Urinary bladder (tissue), 4 donors: ENCODE measurements around the gene UBE2K. TPM values are rescaled to one million over a fixed set of nuclear protein-coding genes. Genes with fewer than 3 reads are reported as not detected.
"Not testable (repeated sequence)": the region's sequence is repeated elsewhere in the genome, so short reads cannot be mapped to it uniquely, and the experiment has no call there.

Source experiments
- DNase-seq: peaks from one replicate; pipeline ENCODE4 v3.0.0-alpha.2; 2015; ENCODE audit errors: extremely low spot score
- H3K27ac ChIP-seq: one replicate; pipeline ENCODE4 v1.5.1; 2013; ENCODE audit warnings: low read depth, mild to moderate bottlenecking, moderate library complexity
- H3K36me3 ChIP-seq: one replicate; pipeline ENCODE4 v1.6.1; 2013; ENCODE audit warnings: mild to moderate bottlenecking, moderate library complexity; ENCODE audit not compliant: insufficient read depth
- H3K4me1 ChIP-seq: one replicate; pipeline ENCODE4 v1.6.1; 2013; ENCODE audit warnings: mild to moderate bottlenecking, moderate library complexity; ENCODE audit not compliant: insufficient read depth
- H3K4me3 ChIP-seq: one replicate; pipeline ENCODE4 v1.5.1; 2013; ENCODE audit warnings: low read depth, low read length
- WGBS: extraction: QIAGEN DNeasy Blood & Tissue Kit; methylation state at CpG from one replicate; pipeline ENCODE4 v1.1.7; 2013; 5-methylcytosine and 5-hydroxymethylcytosine counted together
- polyA plus RNA-seq: library from polyadenylated mRNA; stranded (reverse); fragments of 200-250 nt; gene quantifications from one replicate; pipeline ENCODE4 v1.2.3, GENCODE V29; 2013
- total RNA-seq: library from RNA; depleted of rRNA; stranded (reverse); fragments of >200 nt; gene quantifications from one replicate; pipeline ENCODE4 v1.2.3, GENCODE V29; 2014
- donor health status: healthy with polysubstance abuse.
- donor health status: healthy.

Gene UBE2K, protein sequence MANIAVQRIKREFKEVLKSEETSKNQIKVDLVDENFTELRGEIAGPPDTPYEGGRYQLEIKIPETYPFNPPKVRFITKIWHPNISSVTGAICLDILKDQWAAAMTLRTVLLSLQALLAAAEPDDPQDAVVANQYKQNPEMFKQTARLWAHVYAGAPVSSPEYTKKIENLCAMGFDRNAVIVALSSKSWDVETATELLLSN
- total RNA-seq (48.3 TPM), polyA plus RNA-seq (29.5 TPM)

GRCh38 chr4:39697740-39698423 lies at the start of gene UBE2K:
TSS of gene UBE2K (plus strand) at chr4:39698136. CDS start at chr4:39698328, 192 bp downstream.
- H3K4me1 ChIP-seq: peaks cover 1% of the 10 kb centered on the region
- H3K36me3 ChIP-seq: peaks cover 1% of the 10 kb centered on the region
- under 1% methylated on average over 84 of the region's 84 CpGs for WGBS
- H3K4me3 ChIP-seq: peak within 1 kb of the TSS; percentile 71
- H3K27ac ChIP-seq: peak within 1 kb of the TSS; percentile 83
- peak; percentile 29 for DNase-seq

- no peak overlapping the region for H3K4me3 ChIP-seq
- no peaks in the 10 kb centered on the region for H3K4me1 ChIP-seq
- no peak for DNase-seq
- 91% methylated on average over 3 of the region's 3 CpGs for WGBS
- no peaks in the 10 kb centered on the region for H3K36me3 ChIP-seq
- H3K27ac ChIP-seq: no peak overlapping the region
Measured at GRCh38 chr4:39648213-39648612, 49.7 kb upstream of the UBE2K start.

GRCh38 chr4:39648827-39649558 lies 48.9 kb upstream of the UBE2K start:
- Histone ChIP-seq H3K4me1 (no peaks in the 10 kb centered on the region), H3K4me3 (no peak overlapping the region), H3K27ac (no peak overlapping the region), H3K36me3 (no peaks in the 10 kb centered on the region)
- DNase-seq: no peak
- WGBS: 92% methylated on average over 6 of the region's 6 CpGs

DNA sequence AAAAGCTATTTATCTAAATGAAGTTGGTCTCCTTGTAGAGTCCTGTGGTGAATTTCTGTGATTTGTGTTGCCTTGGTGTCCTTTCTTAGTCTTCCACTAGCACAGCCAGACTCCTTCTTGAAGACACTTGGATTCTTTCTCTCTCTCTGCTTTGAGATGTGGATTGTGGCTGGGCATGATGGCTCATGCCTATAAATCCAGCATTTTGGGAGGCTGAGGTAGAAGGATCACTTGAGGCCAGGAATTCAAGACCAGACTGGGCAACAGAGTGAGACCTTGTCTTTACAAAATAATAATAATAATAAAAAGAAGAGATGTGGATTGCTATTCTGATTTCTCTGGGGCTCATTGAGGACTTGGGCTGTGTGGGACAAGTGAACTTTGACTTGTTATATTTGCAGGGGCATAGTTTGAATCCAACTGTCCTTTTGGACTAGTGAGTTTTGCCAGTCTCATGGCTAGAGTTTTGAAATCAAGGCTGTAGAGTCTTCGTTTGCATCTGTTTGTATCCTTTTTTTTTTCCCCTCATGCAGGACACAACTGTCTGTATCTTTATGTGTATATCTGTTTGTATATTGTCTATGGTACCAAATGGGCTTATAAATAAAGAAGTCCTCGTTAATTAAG lies 48.2 kb upstream of the UBE2K start:
- Histone ChIP-seq H3K36me3 (no peaks in the 10 kb centered on the region), H3K4me3 (no peak overlapping the region), H3K4me1 (no peaks in the 10 kb centered on the region), H3K27ac (no peak overlapping the region)
- DNase-seq: no peak
- WGBS: 79% methylated on average over 2 of the region's 2 CpGs

- not testable (repeated sequence) for DNase-seq, H3K36me3 ChIP-seq, H3K27ac ChIP-seq, H3K4me3 ChIP-seq, H3K4me1 ChIP-seq
- 97% methylated on average over 4 of the region's 4 CpGs for WGBS
Measured at GRCh38 chr4:39651586-39651985, 46.4 kb upstream of the UBE2K start.

- Histone ChIP-seq H3K4me1 (no peaks in the 10 kb centered on the region), H3K36me3 (no peaks in the 10 kb centered on the region), H3K4me3 (no peak overlapping the region), H3K27ac (no peak overlapping the region)
- DNase-seq: no peak
Measured at GRCh38 chr4:39655211-39655610, 42.7 kb upstream of the UBE2K start.

- no peak overlapping the region for H3K4me3 ChIP-seq
- H3K36me3 ChIP-seq: no peaks in the 10 kb centered on the region
- H3K4me1 ChIP-seq: no peaks in the 10 kb centered on the region
- no peak for DNase-seq
- no peak overlapping the region for H3K27ac ChIP-seq
- 62% methylated on average over 3 of the region's 3 CpGs for WGBS
Measured at GRCh38 chr4:39655876-39656275, 42.1 kb upstream of the UBE2K start.

GRCh38 chr4:39656638-39657037 lies 41.3 kb upstream of the UBE2K start:
- not testable (repeated sequence) for H3K4me3 ChIP-seq, H3K4me1 ChIP-seq, H3K36me3 ChIP-seq, DNase-seq, H3K27ac ChIP-seq
- 90% methylated on average over 5 of the region's 5 CpGs for WGBS

- H3K4me1 ChIP-seq: no peaks in the 10 kb centered on the region
- WGBS: 87% methylated on average over 6 of the region's 6 CpGs
- H3K4me3 ChIP-seq: no peak overlapping the region
- H3K27ac ChIP-seq: no peak overlapping the region
- no peak for DNase-seq
- H3K36me3 ChIP-seq: no peaks in the 10 kb centered on the region
Measured at GRCh38 chr4:39657465-39657864, 40.5 kb upstream of the UBE2K start.

DNA sequence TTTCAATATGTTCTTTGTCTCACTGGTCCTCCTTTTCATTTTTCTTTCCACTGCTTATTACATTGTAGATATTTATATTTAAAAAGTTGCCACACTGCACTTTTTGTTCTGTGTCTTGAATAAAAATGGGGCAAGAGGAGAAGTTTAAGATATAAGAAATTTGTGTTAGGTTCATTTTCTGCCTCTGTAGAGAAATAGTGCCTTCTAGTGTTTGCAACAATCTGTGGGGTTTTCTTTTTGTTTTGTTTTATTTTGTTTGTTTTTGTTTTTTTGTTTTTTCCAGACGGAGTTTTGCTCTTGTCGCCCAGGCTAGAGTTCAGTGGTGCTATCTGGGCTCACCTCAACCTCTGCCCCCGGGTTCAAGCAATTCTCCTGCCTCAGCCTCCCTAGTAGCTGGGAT lies 39.2 kb upstream of the UBE2K start:
- Histone ChIP-seq H3K36me3 (no peaks in the 10 kb centered on the region), H3K27ac (no peak overlapping the region), H3K4me1 (no peaks in the 10 kb centered on the region), H3K4me3 (no peak overlapping the region)
- DNase-seq: no peak
- WGBS: 84% methylated on average over 3 of the region's 3 CpGs

GRCh38 chr4:39660045-39660444 lies 37.9 kb upstream of the UBE2K start:
- Histone ChIP-seq H3K4me1 (no peaks in the 10 kb centered on the region), H3K4me3 (no peak overlapping the region), H3K27ac (no peak overlapping the region), H3K36me3 (no peaks in the 10 kb centered on the region)
- WGBS: 89% methylated on average over 6 of the region's 6 CpGs
- no peak for DNase-seq

GRCh38 chr4:39660757-39661156 lies 37.2 kb upstream of the UBE2K start:
- Histone ChIP-seq H3K36me3 (no peaks in the 10 kb centered on the region), H3K27ac (no peak overlapping the region), H3K4me3 (no peak overlapping the region), H3K4me1 (no peaks in the 10 kb centered on the region)
- DNase-seq: no peak
- WGBS: 94% methylated on average over 6 of the region's 6 CpGs

- Histone ChIP-seq H3K27ac (no peak overlapping the region), H3K36me3 (no peaks in the 10 kb centered on the region), H3K4me1 (no peaks in the 10 kb centered on the region), H3K4me3 (no peak overlapping the region)
- 88% methylated on average over 7 of the region's 7 CpGs for WGBS
- DNase-seq: no peak
Measured at GRCh38 chr4:39662683-39663082, 35.3 kb upstream of the UBE2K start.
